GM06990 (cell line): ENCODE data around the gene SARDH.

ENCODE experiments used
- DNase-seq: peaks from one replicate; pipeline ENCODE4 v3.0.0-alpha.2; 2011; ENCODE audit not compliant: insufficient read length; ENCODE audit errors: extremely low read depth
- H3K27me3 ChIP-seq: replicated peaks from 2 replicates; pipeline ENCODE4 v1.6.0; 2011; ENCODE audit warnings: low read length; ENCODE audit not compliant: control insufficient read depth, insufficient read depth
- H3K36me3 ChIP-seq: 2 replicates; pipeline ENCODE4 v1.5.1; 2011; ENCODE audit warnings: low read length; ENCODE audit not compliant: control insufficient read depth, insufficient read depth
- H3K4me3 ChIP-seq: replicated peaks from 2 replicates; pipeline ENCODE4 v1.5.1; 2011; ENCODE audit warnings: low read depth, mild to moderate bottlenecking, control low read depth, low read length
- CTCF ChIP-seq: IDR thresholded peaks from 2 replicates; pipeline ENCODE4 v1.5.1; 2011; ENCODE audit warnings: low read length, control low read depth, mild to moderate bottlenecking, inconsistent platforms; ENCODE audit not compliant: insufficient read depth, poor library complexity, severe bottlenecking

Gene SARDH

DNA sequence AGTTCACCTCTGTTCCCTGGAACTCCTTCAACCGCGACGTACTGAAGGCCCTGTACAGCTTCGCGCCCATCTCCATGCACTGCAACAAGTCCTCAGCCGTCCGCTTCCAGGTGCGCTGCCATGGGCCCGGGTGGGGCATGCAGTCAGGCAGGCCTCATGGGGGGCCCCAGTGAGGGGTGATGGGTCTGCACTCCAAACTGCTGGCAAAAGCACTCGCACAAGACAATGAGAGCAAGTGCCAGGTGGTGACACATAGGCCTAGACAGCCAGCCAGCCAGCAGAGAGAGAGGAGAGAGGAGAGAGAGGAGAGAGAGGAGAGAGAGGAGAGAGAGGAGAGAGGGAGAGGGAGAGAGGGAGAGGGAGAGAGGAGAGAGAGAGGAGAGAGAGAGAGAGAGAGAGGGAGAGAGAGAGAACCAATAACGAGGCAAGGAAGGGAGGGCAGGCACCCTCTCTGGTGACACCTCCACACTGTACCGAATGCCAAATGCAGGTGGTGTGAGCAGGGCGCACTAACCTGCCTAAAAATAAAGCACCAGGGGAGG is 81.0 kb downstream of the SARDH start:
- Histone ChIP-seq H3K27me3 (no peaks in the 10 kb centered on the region; the same call in 1 of the 2 replicates), H3K4me3 (no peak overlapping the region), H3K36me3 (no peaks in the 10 kb centered on the region)
- no peak for DNase-seq
- no peak for TF ChIP-seq CTCF

- H3K27me3 ChIP-seq: no peaks in the 10 kb centered on the region; the same call in 1 of the 2 replicates
- H3K36me3 ChIP-seq: no peaks in the 10 kb centered on the region
- no peak for DNase-seq
- no peak overlapping the region for H3K4me3 ChIP-seq
- no peak for TF ChIP-seq CTCF
Measured at GRCh38 chr9:133656211-133657119, 81.7 kb downstream of the SARDH start.

DNA sequence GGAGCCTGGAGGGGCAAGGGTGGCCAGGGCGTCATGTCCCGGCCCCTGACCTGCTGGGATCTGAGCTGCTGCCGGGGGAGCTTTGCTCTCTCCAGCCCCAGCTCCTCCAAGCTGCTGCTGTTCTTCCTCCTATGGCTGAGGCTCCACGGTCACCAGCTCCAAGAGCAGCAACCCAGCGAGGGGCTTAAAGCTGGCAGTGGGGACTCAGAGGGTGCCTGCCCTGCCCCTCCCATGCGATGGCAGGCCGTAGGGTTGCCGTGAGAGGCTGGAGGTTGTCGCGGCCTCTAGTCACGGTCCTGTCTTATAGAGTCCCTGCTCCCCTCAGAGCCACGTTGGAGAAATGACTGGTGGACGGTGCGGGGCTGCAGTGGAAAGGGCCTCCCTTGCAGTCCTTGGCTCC is 82.5 kb downstream of the SARDH start:
- no peak overlapping the region for H3K4me3 ChIP-seq
- DNase-seq: no peak
- H3K27me3 ChIP-seq: no peaks in the 10 kb centered on the region; the same call in 1 of the 2 replicates
- TF ChIP-seq CTCF: no peak
- H3K36me3 ChIP-seq: no peaks in the 10 kb centered on the region

DNA sequence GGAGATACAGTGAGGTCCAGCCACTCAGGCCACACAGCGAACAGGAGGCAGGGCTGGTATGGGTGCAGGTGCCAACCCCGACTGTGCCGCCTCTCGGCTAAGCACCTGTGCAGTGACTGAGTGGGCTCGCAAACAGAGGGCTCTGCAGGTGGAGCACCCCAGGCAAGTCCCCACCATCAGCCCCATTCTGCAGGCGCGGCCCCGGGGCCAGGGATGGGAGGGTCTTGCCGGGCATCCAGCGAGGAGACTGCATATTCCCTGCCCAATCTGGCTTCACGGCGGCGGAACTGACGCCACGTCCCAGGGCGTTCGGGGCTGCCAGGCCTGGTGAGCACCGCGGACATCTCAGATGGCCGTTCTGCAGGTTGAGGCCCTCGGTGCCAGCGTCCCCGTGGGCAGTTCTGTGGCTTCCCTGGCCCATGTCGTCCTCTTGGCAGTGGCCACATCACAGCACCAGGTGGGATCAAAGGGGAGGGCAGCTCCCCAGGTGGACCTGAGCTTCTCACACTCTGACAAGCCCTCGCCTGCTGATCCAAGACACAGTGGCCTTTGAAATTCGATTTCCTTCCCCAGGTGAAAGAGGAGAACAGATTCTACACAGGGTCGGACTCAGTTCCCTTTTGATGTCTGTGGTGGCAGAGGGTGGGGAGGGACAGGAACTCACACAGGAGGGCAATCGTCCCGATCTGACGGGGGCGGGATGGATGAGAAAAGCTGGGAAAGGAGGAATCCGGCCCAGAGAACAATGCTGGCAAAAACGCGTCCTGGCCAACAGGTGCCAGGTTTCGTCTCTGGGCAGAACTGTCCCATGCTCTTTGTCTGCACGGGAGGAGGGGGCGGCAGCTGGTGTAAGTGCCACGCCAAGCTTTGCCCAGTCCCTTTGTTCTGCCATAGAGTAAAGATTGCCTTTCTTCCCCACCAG is 83.2 kb downstream of the SARDH start:
- Histone ChIP-seq H3K36me3 (no peaks in the 10 kb centered on the region), H3K27me3 (no peaks in the 10 kb centered on the region; the same call in 1 of the 2 replicates), H3K4me3 (no peak overlapping the region)
- no peak for DNase-seq
- no peak for TF ChIP-seq CTCF

DNA sequence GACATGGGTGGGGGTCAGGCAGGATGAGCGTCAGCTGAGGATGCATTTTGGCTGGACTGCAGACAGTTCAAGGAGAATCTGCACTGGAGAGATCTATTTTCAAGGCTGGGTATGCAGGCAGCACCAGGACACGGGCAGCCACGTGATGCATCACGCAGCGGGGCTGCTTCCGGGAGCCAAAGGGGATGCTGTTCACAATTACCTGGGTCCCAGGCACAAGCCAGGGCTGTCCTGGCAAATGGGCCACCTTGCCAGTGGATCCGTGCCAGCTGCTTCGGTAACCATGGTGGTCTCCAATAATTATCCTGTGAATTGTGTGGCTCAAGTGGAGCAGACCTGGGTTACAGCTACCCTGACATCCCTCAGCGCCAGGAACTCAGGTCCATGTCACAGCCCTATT is 84.5 kb downstream of the SARDH start:
- no peak for TF ChIP-seq CTCF
- no peaks in the 10 kb centered on the region for H3K36me3 ChIP-seq
- no peak for DNase-seq
- no peak overlapping the region for H3K4me3 ChIP-seq
- H3K27me3 ChIP-seq: no peaks in the 10 kb centered on the region; the same call in 1 of the 2 replicates
